Activated T-cell treated with anti-CD3 and anti-CD28 coated beads, Interleukin-2, amount 50 U/mL, for 72 hours (primary cell): ENCODE results near the gene CD2AP. TPM values are rescaled to one million over a fixed set of nuclear protein-coding genes. Genes with fewer than 3 reads are reported as not detected.
"Not testable (repeated sequence)": the region's sequence is repeated elsewhere in the genome, so short reads cannot be mapped to it uniquely, and the experiment has no call there.

ENCODE experiments used
- ATAC-seq, 2 donors: fragments of 150-1000 bp; cut with Tn5 transposase; replicated peaks in 1 of 2; 2 replicates each; pipeline ENCODE4 v1.10.0; 2021; ENCODE audit warnings: moderate library complexity in 2 of 2, mild to moderate bottlenecking in 1 of 2
- DNase-seq, 2 donors: peaks; one replicate each; pipeline ENCODE4 v3.0.0; 2021 to 2022; ENCODE audit warnings: mixed read lengths in 1 of 2
- H3K27ac Mint-ChIP-seq: one replicate; pipeline ENCODE4 v1.8.0; 2022; ENCODE audit warnings: mild to moderate bottlenecking, moderate library complexity, mixed read lengths
- H3K27me3 Mint-ChIP-seq: one replicate; pipeline ENCODE4 v1.8.0; 2022; ENCODE audit warnings: low read depth, mixed read lengths
- H3K36me3 Mint-ChIP-seq, 2 donors: one replicate each; pipeline ENCODE4 v1.8.0; 2022; ENCODE audit warnings: mixed read lengths in 2 of 2, mild to moderate bottlenecking in 1 of 2; ENCODE audit not compliant: insufficient read depth in 2 of 2
- H3K4me1 Mint-ChIP-seq: one replicate; pipeline ENCODE4 v1.8.0; 2022; ENCODE audit warnings: low read depth, mixed read lengths
- H3K4me3 Mint-ChIP-seq, 2 donors: one replicate each; pipeline ENCODE4 v1.8.0; 2022; ENCODE audit warnings: mild to moderate bottlenecking in 2 of 2, mixed read lengths in 2 of 2, moderate library complexity in 2 of 2
- H3K9me3 Mint-ChIP-seq, 2 donors: one replicate each; pipeline ENCODE4 v1.8.0; 2022; ENCODE audit warnings: mixed read lengths in 2 of 2
- total RNA-seq, 2 donors: library from RNA; stranded (reverse); gene quantifications; one replicate each; pipeline ENCODE4 v1.2.3, GENCODE V29; 2022

The CD2AP gene
- total RNA-seq, 2 donors from 2014 or later = 29.3 to 29.5 TPM

DNA sequence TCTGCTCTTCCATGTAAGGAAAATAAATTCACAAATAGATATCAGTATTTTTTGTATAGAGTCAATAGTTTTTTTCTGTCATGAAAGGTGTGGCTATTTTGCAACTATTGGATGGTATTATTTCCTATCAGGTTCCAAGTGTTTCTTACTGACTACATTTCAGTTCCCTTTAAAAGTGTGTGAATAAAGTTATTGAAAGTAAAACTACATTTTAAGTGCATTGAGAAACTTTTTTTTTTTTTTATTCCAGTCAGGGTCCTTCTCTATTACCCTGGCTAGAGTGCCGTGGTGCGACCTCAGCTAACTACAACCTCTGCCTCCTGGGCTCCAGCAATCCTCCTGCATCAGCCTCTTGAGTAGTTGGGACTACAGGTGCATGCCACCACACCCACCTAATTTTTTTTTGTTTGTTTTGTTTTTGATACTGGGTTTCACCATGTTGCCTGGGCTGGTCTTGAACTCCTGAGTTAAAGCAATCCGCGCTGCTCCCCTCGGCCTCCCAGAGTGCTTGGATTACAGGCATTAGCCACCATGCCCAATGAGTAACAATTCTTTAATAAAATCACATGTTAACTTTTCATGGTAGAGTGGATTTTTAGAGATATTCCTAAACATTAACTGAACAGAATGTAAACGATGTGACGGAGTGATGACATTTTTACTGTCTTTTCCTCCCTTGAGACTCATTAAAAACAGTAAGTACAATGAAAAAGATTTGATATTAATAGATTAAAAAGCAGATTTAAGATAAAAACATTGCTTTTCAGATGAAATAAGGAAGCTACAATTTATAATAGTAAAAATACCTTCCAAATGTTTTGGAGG is 151.1 kb downstream of the CD2AP start:
- DNase-seq (no peak), ATAC-seq (no peak)
- Mint-ChIP-seq H3K36me3 (no peaks in the 10 kb centered on the region), H3K9me3 (no peaks in the 10 kb centered on the region), H3K27ac (no peak overlapping the region), H3K27me3 (no peaks in the 10 kb centered on the region), H3K4me1 (peaks cover 11% of the 10 kb centered on the region), H3K4me3 (no peak overlapping the region)

DNA sequence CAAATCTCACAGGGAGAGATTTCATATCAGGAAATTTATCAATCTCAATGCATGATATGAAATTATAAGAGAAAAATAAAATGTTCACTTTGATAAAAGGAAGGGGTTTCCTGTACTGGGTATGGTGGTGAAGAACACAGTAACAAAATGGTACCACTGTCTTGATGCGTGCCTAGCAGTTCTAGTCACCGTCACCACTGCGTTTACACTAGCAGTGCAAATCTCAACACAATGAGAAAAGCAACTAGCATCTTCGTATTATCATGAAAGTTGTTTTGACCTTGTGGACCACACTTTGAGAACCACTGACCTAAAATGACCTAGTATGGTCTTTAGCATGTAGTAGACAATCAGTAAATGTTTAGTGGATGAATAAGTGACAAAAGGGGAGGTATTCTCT is 152.4 kb downstream of the CD2AP start:
- peaks cover 11% of the 10 kb centered on the region for H3K4me1 Mint-ChIP-seq
- H3K36me3 Mint-ChIP-seq = no peaks in the 10 kb centered on the region
- ATAC-seq (no peak), DNase-seq (no peak)
- no peak overlapping the region for H3K4me3 Mint-ChIP-seq
- H3K27me3 Mint-ChIP-seq = no peaks in the 10 kb centered on the region
- no peaks in the 10 kb centered on the region for H3K9me3 Mint-ChIP-seq
- H3K27ac Mint-ChIP-seq = no peak overlapping the region

DNA sequence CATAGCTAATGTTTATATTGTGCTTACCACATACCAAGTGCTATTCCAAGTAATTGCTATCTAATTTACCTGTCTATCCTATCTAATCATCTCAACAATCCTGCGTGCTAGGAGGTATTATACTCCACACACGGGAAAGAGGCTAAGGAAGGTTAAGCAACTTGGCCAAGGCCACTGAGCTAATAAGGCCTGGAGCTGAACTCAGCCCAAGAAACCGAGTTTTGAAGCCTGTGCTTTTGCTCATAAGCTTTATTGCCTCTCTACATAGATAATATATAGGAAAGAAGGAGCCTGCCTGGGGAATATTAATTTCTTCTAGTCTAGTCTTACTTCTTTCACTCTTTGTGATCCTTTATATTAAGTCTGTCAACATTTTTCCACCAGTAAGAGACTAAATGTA is 153.0 kb downstream of the CD2AP start:
- H3K4me3 Mint-ChIP-seq = no peak overlapping the region

DNA sequence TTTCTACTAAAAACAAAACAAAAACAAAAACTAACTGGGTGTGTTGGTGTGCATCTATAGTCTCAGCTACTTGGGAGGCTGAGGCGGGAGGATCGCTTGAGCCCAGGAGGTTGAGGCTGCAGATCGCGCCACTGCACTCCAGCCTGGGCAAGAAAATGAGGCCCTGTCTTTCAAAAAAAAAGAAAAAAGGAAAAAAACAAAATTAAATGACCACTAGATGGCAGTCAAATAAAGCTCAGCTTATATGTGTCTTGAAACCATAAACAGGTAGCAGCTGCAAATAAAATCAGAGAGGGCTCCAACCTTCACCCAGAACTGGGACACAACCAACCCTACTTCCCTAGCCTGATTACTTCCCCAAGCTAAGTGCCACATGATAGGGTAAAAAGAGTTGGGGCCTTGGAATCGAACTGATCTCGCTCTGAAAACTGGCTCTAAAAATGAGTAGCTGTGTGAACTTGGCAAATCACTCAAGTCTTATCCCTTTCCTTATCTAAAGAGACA is 153.7 kb downstream of the CD2AP start:
- Mint-ChIP-seq H3K27me3 (no peaks in the 10 kb centered on the region), H3K9me3 (no peaks in the 10 kb centered on the region), H3K36me3 (no peaks in the 10 kb centered on the region), H3K4me3 (no peak overlapping the region), H3K27ac (no peak overlapping the region), H3K4me1 (peaks cover 11% of the 10 kb centered on the region)
- DNase-seq = no peak
- ATAC-seq = peak; percentile 36 to 51

More for the DNA sequence above, 153.0 kb downstream of the CD2AP start:
- no peaks in the 10 kb centered on the region for H3K36me3 Mint-ChIP-seq
- no peaks in the 10 kb centered on the region for H3K27me3 Mint-ChIP-seq
- H3K4me1 Mint-ChIP-seq = peaks cover 11% of the 10 kb centered on the region
- no peak for ATAC-seq
- no peaks in the 10 kb centered on the region for H3K9me3 Mint-ChIP-seq
- no peak for DNase-seq
- H3K27ac Mint-ChIP-seq = no peak overlapping the region

DNA sequence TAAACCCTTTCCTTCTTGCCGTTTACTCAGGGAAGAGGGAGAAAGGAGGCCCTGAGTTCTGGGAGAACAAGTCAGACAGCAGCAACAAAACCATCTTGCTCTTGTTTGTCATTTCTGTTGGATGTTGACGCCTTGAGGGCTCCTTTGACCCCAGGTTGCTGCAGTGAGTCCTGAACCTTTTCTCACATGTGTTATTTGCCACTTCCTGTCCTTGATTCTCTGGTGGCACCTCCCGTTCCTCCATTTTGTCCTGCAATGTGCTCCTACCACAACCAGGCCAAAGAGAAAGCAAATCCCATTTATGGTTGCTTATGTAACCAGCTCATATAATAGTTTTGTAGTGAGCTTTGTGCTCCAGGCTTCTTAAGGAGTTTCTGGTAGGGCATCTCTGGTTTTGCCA is 154.2 kb downstream of the CD2AP start:
- peaks cover under 1% of the 10 kb centered on the region for H3K27me3 Mint-ChIP-seq
- DNase-seq (no peak), ATAC-seq (no peak)
- peaks cover 11% of the 10 kb centered on the region for H3K4me1 Mint-ChIP-seq
- no peak overlapping the region for H3K27ac Mint-ChIP-seq
- no peak overlapping the region for H3K4me3 Mint-ChIP-seq
- peaks cover 0 to under 1% of the 10 kb centered on the region in 2 donors for H3K36me3 Mint-ChIP-seq
- no peaks in the 10 kb centered on the region for H3K9me3 Mint-ChIP-seq

DNA sequence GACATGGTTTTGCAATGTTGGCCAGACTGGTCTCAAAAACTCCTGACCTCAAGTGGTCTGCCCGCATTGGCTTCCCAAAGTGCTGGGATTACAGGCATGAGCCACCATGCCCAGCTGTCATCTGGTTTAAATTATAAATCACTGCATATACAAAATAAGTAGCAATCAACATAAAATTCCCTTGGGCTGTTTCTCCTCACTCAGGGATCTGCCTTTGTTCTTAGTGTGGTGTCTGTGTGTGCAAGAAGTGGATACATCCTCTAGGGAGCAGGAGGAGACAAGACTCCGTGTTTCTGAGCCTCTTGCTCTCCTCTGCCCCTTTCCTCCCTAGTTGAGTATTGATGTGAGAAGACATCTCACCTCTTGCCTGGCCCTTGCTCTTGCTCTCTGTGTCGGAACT is 155.6 kb downstream of the CD2AP start:
- ATAC-seq (no peak), DNase-seq (no peak)
- Mint-ChIP-seq H3K27ac (no peak overlapping the region), H3K4me3 (no peak overlapping the region), H3K4me1 (peaks cover 11% of the 10 kb centered on the region), H3K36me3 (peaks cover 0 to 2% of the 10 kb centered on the region in 2 donors), H3K27me3 (peaks cover 12% of the 10 kb centered on the region), H3K9me3 (no peaks in the 10 kb centered on the region)

DNA sequence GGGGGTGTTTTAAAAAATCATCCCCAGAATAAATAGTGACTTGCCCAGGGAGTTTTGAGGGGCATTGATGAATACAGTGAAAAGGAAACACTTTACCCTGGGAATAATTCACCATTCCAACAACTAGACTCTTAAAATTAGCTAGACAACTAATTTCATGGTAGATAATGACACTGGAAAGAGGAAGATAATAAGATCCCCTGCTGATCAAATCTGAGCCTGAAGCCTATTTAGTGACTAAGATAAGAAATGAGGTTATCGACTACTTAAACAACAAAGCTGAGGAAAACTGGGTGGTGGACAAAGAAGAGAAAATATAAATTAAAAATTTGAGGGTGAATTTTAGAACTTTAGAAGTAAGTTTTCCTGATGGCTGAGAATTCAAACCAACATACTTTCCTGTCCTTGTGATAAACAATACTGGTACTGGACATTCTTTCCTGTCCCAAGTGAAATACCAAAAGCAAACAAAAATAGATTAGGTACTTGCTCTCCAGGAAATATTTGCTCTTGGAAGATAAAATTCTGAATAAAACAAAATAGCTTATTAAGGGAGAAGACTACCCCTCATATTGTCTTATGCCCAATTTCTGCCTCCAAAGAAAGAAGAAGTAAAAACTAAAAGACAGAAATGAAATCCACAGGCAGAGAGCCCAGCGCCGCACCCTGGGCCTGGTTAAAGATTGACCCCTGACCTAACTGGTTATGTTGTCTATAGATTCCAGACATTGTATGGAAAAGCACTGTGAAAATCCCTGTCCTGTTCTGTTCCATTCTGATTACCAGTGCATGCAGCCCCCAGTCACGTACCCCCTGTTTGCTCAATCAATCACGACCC is 156.8 kb downstream of the CD2AP start:
- peaks cover 21% of the 10 kb centered on the region for H3K27me3 Mint-ChIP-seq
- no peak overlapping the region for H3K4me3 Mint-ChIP-seq
- H3K9me3 Mint-ChIP-seq = peaks cover 0 to 3% of the 10 kb centered on the region in 2 donors
- DNase-seq = no peak
- no peak for ATAC-seq
- peaks cover 0 to 2% of the 10 kb centered on the region in 2 donors for H3K36me3 Mint-ChIP-seq
- H3K4me1 Mint-ChIP-seq = peaks cover 11% of the 10 kb centered on the region
- no peak overlapping the region for H3K27ac Mint-ChIP-seq

DNA sequence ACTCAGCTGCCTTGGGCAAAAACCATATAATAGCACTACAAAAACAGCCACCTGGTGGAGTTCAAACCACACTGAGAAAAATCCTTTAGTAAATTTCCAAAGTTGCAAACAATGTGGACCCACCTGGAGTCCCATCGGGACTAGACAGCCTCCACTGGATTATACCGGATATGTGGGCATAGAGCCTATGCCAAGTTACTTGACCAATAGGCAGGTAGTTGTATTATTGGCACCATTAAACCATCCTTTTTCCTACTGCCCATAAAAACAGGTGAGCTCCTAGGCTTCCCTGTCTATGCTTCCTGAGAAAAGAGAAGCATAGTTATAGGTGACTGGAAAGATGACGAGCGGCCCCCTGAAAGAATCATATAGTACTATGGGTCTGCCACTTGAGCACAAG is 169.1 kb downstream of the CD2AP start:
- no peaks in the 10 kb centered on the region for H3K4me1 Mint-ChIP-seq
- peaks cover 3% of the 10 kb centered on the region for H3K27me3 Mint-ChIP-seq
- H3K36me3 Mint-ChIP-seq = peaks cover 0 to under 1% of the 10 kb centered on the region in 2 donors
- DNase-seq (no peak), ATAC-seq (no peak)
- H3K27ac Mint-ChIP-seq = no peak overlapping the region
- H3K9me3 Mint-ChIP-seq = no peaks in the 10 kb centered on the region
- no peak overlapping the region for H3K4me3 Mint-ChIP-seq

DNA sequence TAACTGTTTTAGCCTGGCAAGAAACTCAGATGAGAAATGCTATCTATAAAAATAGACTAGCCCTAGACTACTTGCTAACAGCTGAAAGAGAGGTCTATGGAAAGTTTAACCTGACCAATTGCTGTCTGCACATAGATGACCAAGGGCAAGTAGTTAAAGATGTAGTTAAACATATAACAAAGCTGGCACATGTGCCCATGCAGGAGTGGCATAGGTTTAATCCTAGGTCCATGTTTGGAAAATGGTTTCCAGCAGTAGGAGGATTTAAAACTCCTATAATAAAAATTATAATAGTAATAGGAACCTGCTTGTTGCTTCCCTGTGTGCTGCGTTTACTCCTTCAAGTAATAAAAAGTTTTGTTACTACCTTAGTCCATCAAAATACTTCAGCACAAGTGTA is 169.6 kb downstream of the CD2AP start:
- no peaks in the 10 kb centered on the region for H3K4me1 Mint-ChIP-seq
- no peak for ATAC-seq
- H3K27ac Mint-ChIP-seq = no peak overlapping the region
- no peaks in the 10 kb centered on the region for H3K36me3 Mint-ChIP-seq
- no peaks in the 10 kb centered on the region for H3K27me3 Mint-ChIP-seq
- no peak overlapping the region for H3K4me3 Mint-ChIP-seq
- no peaks in the 10 kb centered on the region for H3K9me3 Mint-ChIP-seq
- no peak for DNase-seq

DNA sequence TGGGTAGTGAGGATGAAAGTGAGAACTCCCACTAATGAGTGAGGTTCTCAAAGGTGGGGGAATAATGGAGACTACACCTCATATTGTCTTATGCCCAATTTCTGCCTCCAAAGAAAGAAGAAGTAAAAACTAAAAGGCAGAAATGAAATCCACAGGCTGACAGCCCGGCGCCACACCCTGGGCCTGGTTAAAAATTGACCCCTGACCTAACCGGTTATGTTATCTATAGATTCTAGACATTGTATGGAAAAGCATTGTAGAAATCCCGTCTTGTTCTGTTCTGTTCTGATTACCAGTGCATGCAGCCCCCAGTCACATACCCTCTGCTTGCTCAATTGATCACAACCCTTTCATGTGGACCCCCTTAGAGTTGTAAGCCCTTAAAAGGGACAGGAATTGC is 170.0 kb downstream of the CD2AP start:
- H3K9me3 Mint-ChIP-seq, H3K27me3 Mint-ChIP-seq, H3K36me3 Mint-ChIP-seq, H3K4me3 Mint-ChIP-seq, ATAC-seq, DNase-seq, H3K27ac Mint-ChIP-seq, H3K4me1 Mint-ChIP-seq: not testable (repeated sequence)

DNA sequence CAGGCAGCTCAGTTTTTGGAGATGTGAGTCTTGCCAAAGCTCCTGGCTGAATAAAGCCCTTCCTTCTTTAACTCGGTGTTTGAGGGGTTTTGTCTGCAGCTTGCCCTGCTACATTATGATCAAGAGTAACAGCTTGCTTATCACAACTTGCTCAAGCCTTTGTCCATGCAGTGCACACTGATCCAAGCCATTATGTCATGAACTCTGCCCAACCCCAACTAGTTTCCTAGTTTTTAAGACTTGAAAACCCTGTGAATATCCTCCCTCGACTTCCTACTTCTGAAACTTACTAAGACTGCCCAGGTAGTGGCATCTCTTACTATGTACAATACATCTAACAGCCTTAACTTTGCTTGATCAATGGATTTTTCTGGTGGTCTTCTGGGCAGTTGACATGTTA is 170.4 kb downstream of the CD2AP start:
- DNase-seq = no peak
- Mint-ChIP-seq H3K27me3 (no peaks in the 10 kb centered on the region), H3K4me3 (no peak overlapping the region), H3K4me1 (no peaks in the 10 kb centered on the region), H3K36me3 (no peaks in the 10 kb centered on the region), H3K27ac (no peak overlapping the region), H3K9me3 (no peaks in the 10 kb centered on the region)
- no peak for ATAC-seq

DNA sequence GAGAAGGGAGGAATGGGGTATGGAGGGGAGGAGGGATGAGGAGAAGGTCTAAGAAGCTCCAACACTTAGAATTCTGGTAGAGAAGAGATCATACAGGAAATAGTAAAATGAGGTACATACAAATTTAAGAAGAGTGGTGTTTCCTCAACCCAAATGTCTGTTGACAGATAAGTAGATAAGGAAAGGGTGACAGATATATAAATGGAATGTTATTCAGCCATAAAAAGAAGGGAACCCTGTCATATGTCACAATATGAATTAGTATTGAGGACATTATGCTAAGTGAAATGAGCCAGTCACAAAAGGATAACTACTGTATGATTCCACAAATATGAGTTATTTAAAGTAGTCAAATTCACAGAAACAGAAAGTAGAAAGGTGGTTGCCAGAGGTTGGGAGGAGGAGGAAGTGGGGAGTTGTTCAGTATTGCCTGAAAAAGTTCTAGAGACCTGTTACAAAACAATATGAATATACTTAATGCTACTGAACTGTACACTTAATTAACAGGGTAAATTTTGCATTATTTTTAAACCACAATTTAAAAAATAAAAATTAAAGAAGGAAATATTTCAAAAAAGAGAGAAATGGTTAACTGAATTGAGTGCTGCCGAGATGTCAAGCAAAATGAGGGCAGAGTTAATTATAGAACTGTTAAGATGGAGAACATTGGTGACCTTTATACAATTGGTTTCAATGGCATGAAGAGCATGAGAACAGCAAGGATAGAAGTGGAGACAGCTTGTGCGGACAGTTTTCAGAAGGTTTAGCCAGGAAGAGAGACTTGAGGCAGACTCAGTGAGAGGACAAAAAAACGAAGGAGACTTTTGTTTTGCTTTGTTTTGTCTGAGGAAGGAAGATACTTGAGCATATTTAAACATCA is 173.2 kb downstream of the CD2AP start:
- Mint-ChIP-seq H3K4me1 (peaks cover under 1% of the 10 kb centered on the region), H3K9me3 (no peaks in the 10 kb centered on the region), H3K36me3 (no peaks in the 10 kb centered on the region), H3K27me3 (no peaks in the 10 kb centered on the region), H3K4me3 (no peak overlapping the region), H3K27ac (no peak overlapping the region)
- ATAC-seq (no peak), DNase-seq (no peak)
